ENCODE results near the gene SPTBN1. TPM values are rescaled to one million over a fixed set of nuclear protein-coding genes. Genes with fewer than 3 reads are reported as not detected.
A peak's percentile ranks its signal among the peaks of the same experiment; 100 is the strongest.

Gene SPTBN1
- total RNA-seq, 1 donor from 2014 or later = 601 TPM

DNA sequence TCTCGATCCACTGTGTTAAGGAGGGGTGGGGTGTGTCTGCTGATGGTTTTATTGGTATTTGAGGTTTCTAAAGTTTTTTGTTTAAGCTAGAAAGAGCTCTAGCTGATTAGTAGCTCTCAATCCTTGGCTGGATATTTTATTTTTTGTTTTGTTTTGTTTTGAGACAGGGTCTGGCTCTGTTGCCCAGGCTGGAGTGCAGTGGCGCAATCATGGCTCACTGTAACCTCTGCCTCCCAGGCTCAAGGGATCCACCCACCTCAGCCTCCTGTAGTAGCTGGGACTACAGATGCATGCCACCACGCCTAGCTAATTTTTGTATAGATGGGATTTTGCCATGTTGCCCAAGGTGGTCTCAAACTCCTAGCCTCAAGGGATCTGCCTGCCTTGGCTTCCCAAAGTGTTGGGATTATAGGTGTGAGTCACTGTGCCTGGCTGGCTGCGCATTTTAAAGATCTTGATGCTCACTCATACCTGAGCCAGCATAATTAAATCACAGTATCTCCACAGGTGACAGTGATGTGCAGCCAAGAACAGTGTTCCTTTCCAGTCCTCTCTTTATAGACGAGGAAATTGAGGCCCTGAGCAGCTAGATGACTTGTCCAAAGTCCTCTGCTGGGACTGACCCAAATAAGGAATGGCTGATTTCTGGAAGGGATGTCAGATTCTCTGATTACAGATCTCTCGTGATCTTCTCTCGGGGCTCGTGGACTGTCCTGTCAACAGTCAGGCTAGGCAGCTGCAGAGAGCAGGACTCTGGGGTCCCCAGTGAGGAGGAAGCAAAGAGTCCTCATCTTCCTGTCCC lies 44.5 kb downstream of the SPTBN1 start:
- H3K36me3 ChIP-seq = no peaks in the 10 kb centered on the region
- peaks cover 85% of the 10 kb centered on the region for H3K4me1 ChIP-seq
- DNase-seq (no peak), ATAC-seq (peak in 1 of 2 donors; percentile 20)
- TF ChIP-seq, protein P1, sequence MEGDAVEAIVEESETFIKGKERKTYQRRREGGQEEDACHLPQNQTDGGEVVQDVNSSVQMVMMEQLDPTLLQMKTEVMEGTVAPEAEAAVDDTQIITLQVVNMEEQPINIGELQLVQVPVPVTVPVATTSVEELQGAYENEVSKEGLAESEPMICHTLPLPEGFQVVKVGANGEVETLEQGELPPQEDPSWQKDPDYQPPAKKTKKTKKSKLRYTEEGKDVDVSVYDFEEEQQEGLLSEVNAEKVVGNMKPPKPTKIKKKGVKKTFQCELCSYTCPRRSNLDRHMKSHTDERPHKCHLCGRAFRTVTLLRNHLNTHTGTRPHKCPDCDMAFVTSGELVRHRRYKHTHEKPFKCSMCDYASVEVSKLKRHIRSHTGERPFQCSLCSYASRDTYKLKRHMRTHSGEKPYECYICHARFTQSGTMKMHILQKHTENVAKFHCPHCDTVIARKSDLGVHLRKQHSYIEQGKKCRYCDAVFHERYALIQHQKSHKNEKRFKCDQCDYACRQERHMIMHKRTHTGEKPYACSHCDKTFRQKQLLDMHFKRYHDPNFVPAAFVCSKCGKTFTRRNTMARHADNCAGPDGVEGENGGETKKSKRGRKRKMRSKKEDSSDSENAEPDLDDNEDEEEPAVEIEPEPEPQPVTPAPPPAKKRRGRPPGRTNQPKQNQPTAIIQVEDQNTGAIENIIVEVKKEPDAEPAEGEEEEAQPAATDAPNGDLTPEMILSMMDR (IDR thresholded peaks at IDR 0.05) = no peak
- H3K9me3 ChIP-seq = no peaks in the 10 kb centered on the region
- H3K27ac ChIP-seq = peak overlapping the region; percentile 22
- intact Hi-C loops (cut with DNase I) = no loop called here
- H3K27me3 ChIP-seq (ENCODE audit: low read depth) = no peaks in the 10 kb centered on the region
- no peak overlapping the region for H3K4me3 ChIP-seq

DNA sequence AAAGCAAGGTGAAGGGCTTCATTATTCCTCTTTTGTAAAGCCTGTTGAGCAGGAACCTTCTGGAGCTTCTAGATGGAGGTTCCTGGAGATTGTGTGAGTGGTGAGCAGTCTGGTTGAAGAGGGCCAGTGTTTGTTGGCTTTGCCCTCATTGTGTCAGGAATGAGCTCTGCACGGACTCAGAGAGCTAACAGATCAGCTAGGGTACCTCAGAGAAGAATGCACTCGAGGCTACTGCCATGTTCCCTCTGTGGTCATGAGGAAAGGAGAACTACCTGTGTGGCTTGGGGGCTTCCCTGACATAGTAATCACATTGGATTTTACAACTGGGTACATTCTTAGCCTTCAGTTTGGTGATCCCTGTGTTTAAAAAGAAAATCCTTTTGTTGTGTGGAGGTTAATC lies 46.6 kb downstream of the SPTBN1 start:
- H3K4me1 ChIP-seq = peaks cover 81% of the 10 kb centered on the region
- no peaks in the 10 kb centered on the region for H3K9me3 ChIP-seq
- TF ChIP-seq, protein P1 (IDR thresholded peaks at IDR 0.05) = no peak
- no peak for DNase-seq
- peak overlapping the region; percentile 0 for H3K27ac ChIP-seq
- intact Hi-C loops (cut with DNase I) = no loop called here
- no peaks in the 10 kb centered on the region for H3K36me3 ChIP-seq
- no peaks in the 10 kb centered on the region for H3K27me3 ChIP-seq (ENCODE audit: low read depth)
- ATAC-seq = peak; percentile 37 to 44
- H3K4me3 ChIP-seq = no peak overlapping the region

- Histone ChIP-seq H3K27me3 (ENCODE audit: low read depth) (no peaks in the 10 kb centered on the region), H3K4me1 (peaks cover 76% of the 10 kb centered on the region), H3K4me3 (no peak overlapping the region), H3K27ac (peak overlapping the region; percentile 0), H3K36me3 (no peaks in the 10 kb centered on the region), H3K9me3 (no peaks in the 10 kb centered on the region)
- intact Hi-C loops (cut with DNase I) = no loop called here
- no peak for DNase-seq
- TF ChIP-seq, protein P1 (IDR thresholded peaks at IDR 0.05) = peak; percentile 39
- peak; percentile 49 for ATAC-seq
Observed at GRCh38 chr2:54503192-54503591, 47.1 kb downstream of the SPTBN1 start.

DNA sequence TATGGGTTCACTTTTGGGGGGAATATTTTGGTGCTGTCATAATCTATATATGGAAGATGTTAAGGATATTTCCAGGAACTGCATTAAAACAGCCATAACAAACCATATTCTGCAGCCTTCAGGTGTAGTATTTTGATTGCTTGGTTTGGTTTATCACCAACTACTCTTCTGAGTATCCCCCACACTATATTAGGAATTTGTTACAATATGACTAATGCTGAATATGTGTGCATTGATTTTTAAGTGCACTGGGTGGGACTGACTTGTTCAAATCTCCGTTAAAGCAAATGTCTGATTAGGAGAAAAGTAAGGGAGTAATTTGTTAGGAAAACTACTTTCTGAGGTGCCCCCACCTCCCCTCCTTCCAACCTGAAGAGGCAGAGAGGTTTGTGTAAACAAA lies 47.7 kb downstream of the SPTBN1 start:
- H3K9me3 ChIP-seq = no peaks in the 10 kb centered on the region
- peaks cover 70% of the 10 kb centered on the region for H3K4me1 ChIP-seq
- intact Hi-C loops (cut with DNase I) = no loop called here
- TF ChIP-seq, protein P1 (IDR thresholded peaks at IDR 0.05) = no peak
- H3K36me3 ChIP-seq = no peaks in the 10 kb centered on the region
- H3K4me3 ChIP-seq = no peak overlapping the region
- H3K27ac ChIP-seq = no peak overlapping the region
- ATAC-seq (peak in 1 of 2 donors; percentile 22), DNase-seq (no peak)
- H3K27me3 ChIP-seq (ENCODE audit: low read depth) = no peaks in the 10 kb centered on the region

- Histone ChIP-seq H3K4me3 (no peak overlapping the region), H3K27ac (no peak overlapping the region), H3K4me1 (peaks cover 69% of the 10 kb centered on the region), H3K9me3 (no peaks in the 10 kb centered on the region), H3K36me3 (no peaks in the 10 kb centered on the region), H3K27me3 (ENCODE audit: low read depth) (no peaks in the 10 kb centered on the region)
- DNase-seq (no peak), ATAC-seq (peak in 1 of 2 donors; percentile 35)
- TF ChIP-seq, protein P1 (IDR thresholded peaks at IDR 0.05) = no peak
- intact Hi-C loops (cut with DNase I) = no loop called here
Observed at GRCh38 chr2:54504866-54505265, 48.7 kb downstream of the SPTBN1 start.
